Neural cell (in vitro differentiated cells): Measurements from ENCODE around the gene OR4K15. TPM values are rescaled to one million over a fixed set of nuclear protein-coding genes. Genes with fewer than 3 reads are reported as not detected.
"Not testable (repeated sequence)": the region's sequence is repeated elsewhere in the genome, so short reads cannot be mapped to it uniquely, and the experiment has no call there.

Experiments
- H2AFZ ChIP-seq: fragments of 200-600, 300-800 bp; sonication (generic), shearing (Covaris generic); 2 replicates; pipeline ENCODE4 v1.6.0; 2014; ENCODE audit warnings: low read depth, mild to moderate bottlenecking, antibody characterized with exemption, low read length, moderate library complexity
- H3F3A ChIP-seq: fragments of 200-600 bp; shearing (Covaris generic); 2 replicates; pipeline ENCODE4 v1.6.1; 2016; ENCODE audit warnings: mild to moderate bottlenecking, moderate library complexity, mixed read lengths, antibody characterized with exemption, low read length; ENCODE audit not compliant: insufficient read depth, poor library complexity, severe bottlenecking
- H3K27ac ChIP-seq: fragments of 200-600, 300-800 bp; sonication (generic), shearing (Covaris generic); 2 replicates; pipeline ENCODE4 v1.5.1; 2014; ENCODE audit warnings: mild to moderate bottlenecking, low read length, moderate library complexity
- H3K27me3 ChIP-seq: fragments of 300-800, 200-600 bp; sonication (generic), shearing (Covaris generic); 2 replicates; pipeline ENCODE4 v1.6.0; 2014; ENCODE audit warnings: mild to moderate bottlenecking, low read depth, low read length, moderate library complexity; ENCODE audit not compliant: insufficient read depth
- H3K36me3 ChIP-seq: fragments of 300-800, 200-600 bp; sonication (generic), shearing (Covaris generic); 2 replicates; pipeline ENCODE4 v1.5.1; 2014; ENCODE audit warnings: mild to moderate bottlenecking, antibody characterized with exemption, low read length, moderate library complexity; ENCODE audit not compliant: insufficient read depth
- H3K4me2 ChIP-seq: fragments of 300-800, 200-600 bp; sonication (generic), shearing (Covaris generic); 2 replicates; pipeline ENCODE4 v1.6.0; 2014; ENCODE audit warnings: mild to moderate bottlenecking, low read length
- H3K4me3 ChIP-seq: fragments of 300-800, 200-600 bp; sonication (generic), shearing (Covaris generic); 2 replicates; pipeline ENCODE4 v1.5.1; 2014; ENCODE audit warnings: mild to moderate bottlenecking, low read length, moderate library complexity
- H3K79me2 ChIP-seq: fragments of 200-600 bp; shearing (Covaris generic); replicated peaks from 2 replicates; pipeline ENCODE4 v1.6.0; 2014; ENCODE audit warnings: mild to moderate bottlenecking, low read length, moderate library complexity; ENCODE audit not compliant: insufficient read depth
- H3K9ac ChIP-seq: fragments of 300-800, 200-600 bp; sonication (generic), shearing (Covaris generic); 2 replicates; pipeline ENCODE4 v1.6.1; 2016; ENCODE audit warnings: mild to moderate bottlenecking, low read length, mixed read lengths
- H3K9me2 ChIP-seq: fragments of 200-600 bp; shearing (Covaris generic); 2 replicates; pipeline ENCODE4 v1.6.1; 2016; ENCODE audit warnings: mild to moderate bottlenecking, low read length, mixed read lengths; ENCODE audit not compliant: insufficient read depth
- H3K9me3 ChIP-seq: fragments of 200-600, 300-800 bp; sonication (generic), shearing (Covaris generic); 2 replicates; pipeline ENCODE4 v1.6.1; 2016; ENCODE audit warnings: mild to moderate bottlenecking, mixed run types, low read length, moderate library complexity, mixed read lengths
- H4K20me1 ChIP-seq: fragments of 200-600 bp; shearing (Covaris generic); 2 replicates; pipeline ENCODE4 v1.6.1; 2016; ENCODE audit warnings: mild to moderate bottlenecking, mixed run types; ENCODE audit not compliant: insufficient read depth
- CTCF ChIP-seq: fragments of 450-650 bp; IDR thresholded peaks from 2 replicates; pipeline ENCODE4 v1.5.1; 2014; ENCODE audit warnings: antibody characterized with exemption, mild to moderate bottlenecking, moderate library complexity; ENCODE audit not compliant: poor library complexity, severe bottlenecking
- EP300 ChIP-seq: fragments of 450-650 bp; conservative IDR thresholded peaks from 2 replicates; pipeline ENCODE4 v1.6.1; 2014; ENCODE audit warnings: antibody characterized with exemption, mild to moderate bottlenecking, moderate library complexity; ENCODE audit not compliant: poor library complexity, severe bottlenecking
- EZH2 ChIP-seq: fragments of 200-600, 300-800 bp; shearing (Covaris generic), sonication (generic); IDR thresholded peaks from 2 replicates; pipeline ENCODE4 v1.6.1; 2014; ENCODE audit warnings: antibody characterized with exemption, low read length, borderline replicate concordance, mild to moderate bottlenecking; ENCODE audit not compliant: insufficient read depth, poor library complexity, severe bottlenecking
- MXI1 ChIP-seq: fragments of 450-650 bp; conservative IDR thresholded peaks from 2 replicates; pipeline ENCODE4 v1.6.1; 2014; ENCODE audit warnings: antibody characterized with exemption, mild to moderate bottlenecking; ENCODE audit not compliant: poor library complexity, severe bottlenecking
- POLR2AphosphoS5 ChIP-seq: IDR thresholded peaks from 2 replicates; pipeline ENCODE4 v1.6.1; 2012
- RAD21 ChIP-seq: fragments of 450-650 bp; conservative IDR thresholded peaks from 2 replicates; pipeline ENCODE4 v1.6.1; 2014; ENCODE audit warnings: antibody characterized with exemption, mild to moderate bottlenecking, moderate library complexity
- REST ChIP-seq: IDR thresholded peaks from 2 replicates; pipeline ENCODE4 v1.6.1; 2012; ENCODE audit warnings: borderline replicate concordance
- SMC3 ChIP-seq: fragments of 450-650 bp; conservative IDR thresholded peaks from 2 replicates; pipeline ENCODE4 v1.6.1; 2014; ENCODE audit warnings: antibody characterized with exemption, mild to moderate bottlenecking, moderate library complexity; ENCODE audit not compliant: poor library complexity
- TAF1 ChIP-seq: IDR thresholded peaks from 2 replicates; pipeline ENCODE4 v1.6.1; 2012; ENCODE audit warnings: low read depth
- polyA plus RNA-seq: library from polyadenylated mRNA; depleted of rRNA; stranded (reverse); fragments of >200 nt; gene quantifications from 2 replicates; pipeline ENCODE4 v1.2.3, GENCODE V29; 2014

OR4K15 gene
- polyA plus RNA-seq, 1 donor from 2014 or later, result not detected

- Histone ChIP-seq H3K4me3 (no peak overlapping the region), H3K9me3 (peaks cover 3% of the 10 kb centered on the region)
- TF ChIP-seq POLR2AphosphoS5 (no peak), RAD21 (no peak), TAF1 (no peak), EP300 (no peak)
These were observed 26.2 kb upstream of the OR4K15 start for GRCh38 chr14:19949218-19949617.

GRCh38 chr14:19969735-19970134 is 5.7 kb upstream of the OR4K15 start:
- H3F3A ChIP-seq, H3K9me2 ChIP-seq, H2AFZ ChIP-seq, H3K9ac ChIP-seq, H3K4me2 ChIP-seq, H3K79me2 ChIP-seq, H4K20me1 ChIP-seq, H3K27me3 ChIP-seq, H3K36me3 ChIP-seq, H3K9me3 ChIP-seq, H3K4me3 ChIP-seq, H3K27ac ChIP-seq: not testable (repeated sequence)

More at GRCh38 chr14:19949218-19949617, 26.2 kb upstream of the OR4K15 start:
- no peaks in the 10 kb centered on the region for H3K79me2 ChIP-seq
- no peak overlapping the region for H3K27ac ChIP-seq
- no peak overlapping the region for H2AFZ ChIP-seq
- H3K36me3 ChIP-seq, result no peaks in the 10 kb centered on the region
- no peaks in the 10 kb centered on the region for H3K9me2 ChIP-seq
- H4K20me1 ChIP-seq, result no peaks in the 10 kb centered on the region
- no peak overlapping the region for H3K9ac ChIP-seq
- no peaks in the 10 kb centered on the region for H3F3A ChIP-seq
- no peak overlapping the region for H3K4me2 ChIP-seq
- H3K27me3 ChIP-seq, result no peaks in the 10 kb centered on the region

GRCh38 chr14:19974844-19975243 is 547 bp upstream of the OR4K15 start:
- Histone ChIP-seq H3K79me2 (no peaks in the 10 kb centered on the region), H3K27me3 (no peaks in the 10 kb centered on the region), H3F3A (no peaks in the 10 kb centered on the region), H3K27ac (no peak overlapping the region), H3K4me2 (no peak overlapping the region), H3K9me3 (no peaks in the 10 kb centered on the region), H3K4me3 (no peak overlapping the region), H2AFZ (no peak overlapping the region), H3K9ac (no peak overlapping the region), H3K9me2 (no peaks in the 10 kb centered on the region), H4K20me1 (no peaks in the 10 kb centered on the region), H3K36me3 (no peaks in the 10 kb centered on the region)
- TF ChIP-seq EP300 (no peak), POLR2AphosphoS5 (no peak), EZH2 (no peak)

GRCh38 chr14:19993438-19993837 is 18.0 kb downstream of the OR4K15 start:
- H2AFZ ChIP-seq, result no peak overlapping the region
- no peaks in the 10 kb centered on the region for H3F3A ChIP-seq
- H3K79me2 ChIP-seq, result no peaks in the 10 kb centered on the region
- no peak overlapping the region for H3K4me2 ChIP-seq
- H3K9me2 ChIP-seq, result no peaks in the 10 kb centered on the region
- H3K4me3 ChIP-seq, result no peak overlapping the region
- H3K36me3 ChIP-seq, result no peaks in the 10 kb centered on the region
- no peak overlapping the region for H3K9ac ChIP-seq
- TF ChIP-seq TAF1, result no peak
- TF ChIP-seq CTCF, result no peak
- no peak for TF ChIP-seq EP300
- no peak for TF ChIP-seq MXI1
- TF ChIP-seq EZH2, result no peak
- TF ChIP-seq REST, result no peak
- no peak for TF ChIP-seq RAD21
- no peak for TF ChIP-seq POLR2AphosphoS5
- no peak for TF ChIP-seq SMC3
- H4K20me1 ChIP-seq, result no peaks in the 10 kb centered on the region
- no peaks in the 10 kb centered on the region for H3K27me3 ChIP-seq
- H3K9me3 ChIP-seq, result no peaks in the 10 kb centered on the region
- no peak overlapping the region for H3K27ac ChIP-seq
